Measurements from ENCODE around the gene DAB2IP.

Gene DAB2IP

GRCh38 chr9:121714873-121715272 is 63.4 kb downstream of the DAB2IP start:
- Histone ChIP-seq H2AK5ac (ENCODE audit: low read depth, low read length) (no peak overlapping the region), H3K27me3 (ENCODE audit: control insufficient read depth in 3 of 3, insufficient read depth in 3 of 3, low read depth in 1 of 3, low read length in 3 of 3) (no peaks in the 10 kb centered on the region), H3K4me3 (ENCODE audit: low read length in 2 of 2) (no peak overlapping the region), H2BK15ac (ENCODE audit: low read length) (no peak overlapping the region), H3K4ac (ENCODE audit: low read length) (no peak overlapping the region), H2BK120ac (ENCODE audit: low read depth, low read length) (no peak overlapping the region), H2AFZ (ENCODE audit: low read length) (no peak overlapping the region), H4K91ac (ENCODE audit: low read depth, low read length, poor library complexity) (no peak overlapping the region), H3K4me1 (ENCODE audit: control insufficient read depth in 2 of 2, insufficient read depth in 1 of 2, low read depth in 1 of 2, low read length in 2 of 2) (peaks cover 0 to 20% of the 10 kb centered on the region in 2 donors), H3K18ac (ENCODE audit: low read length) (no peak overlapping the region), H3K9me3 (replicated peaks in 1 of 2; ENCODE audit: control insufficient read depth in 2 of 2, insufficient read depth in 1 of 2, low read depth in 1 of 2, low read length in 2 of 2) (no peaks in the 10 kb centered on the region), H3K79me1 (ENCODE audit: low read depth, low read length) (peaks cover 18% of the 10 kb centered on the region), H2BK5ac (ENCODE audit: low read length) (no peak overlapping the region), H2BK12ac (ENCODE audit: low read length) (no peak overlapping the region), H3K9ac (ENCODE audit: low read depth, low read length, poor library complexity) (no peak overlapping the region), H3K27ac (replicated peaks; ENCODE audit: low read length) (no peak overlapping the region), H3K23ac (ENCODE audit: low read depth, low read length, poor library complexity) (no peak overlapping the region), H3K4me2 (ENCODE audit: insufficient read depth, low read length, poor library complexity, severe bottlenecking) (no peak overlapping the region), H3K14ac (ENCODE audit: low read length) (no peak overlapping the region), H4K8ac (ENCODE audit: low read depth, low read length) (no peak overlapping the region), H3K36me3 (replicated peaks in 1 of 2; ENCODE audit: control insufficient read depth in 2 of 2, insufficient read depth in 2 of 2, low read length in 2 of 2) (peaks cover 7 to 30% of the 10 kb centered on the region in 2 donors)
- WGBS, 2 donors (ENCODE audit: extremely low coverage in 2 of 2, insufficient read length in 2 of 2, insufficient replicate concordance in 1 of 2) = no CpG with 5 or more reads among the region's 5 CpGs
- DNase-seq (ENCODE audit: low spot score) = no peak

GRCh38 chr9:121717141-121717991 is 65.9 kb downstream of the DAB2IP start:
- no peak overlapping the region for H2BK5ac ChIP-seq (ENCODE audit: low read length)
- H3K18ac ChIP-seq (ENCODE audit: low read length) = peak overlapping the region; percentile 66
- H2AK5ac ChIP-seq (ENCODE audit: low read depth, low read length) = peak overlapping the region; percentile 38
- peak overlapping the region; percentile 10 for H3K14ac ChIP-seq (ENCODE audit: low read length)
- H3K4me1 ChIP-seq (ENCODE audit: control insufficient read depth in 2 of 2, insufficient read depth in 1 of 2, low read depth in 1 of 2, low read length in 2 of 2) = peaks cover 17 to 27% of the 10 kb centered on the region in 2 donors
- H3K4me3 ChIP-seq (ENCODE audit: low read length in 2 of 2) = no peak overlapping the region
- H3K23ac ChIP-seq (ENCODE audit: low read depth, low read length, poor library complexity) = no peak overlapping the region
- no peak overlapping the region for H2BK15ac ChIP-seq (ENCODE audit: low read length)
- H3K27ac ChIP-seq (replicated peaks; ENCODE audit: low read length) = peak overlapping the region; percentile 38
- no peak overlapping the region for H3K9ac ChIP-seq (ENCODE audit: low read depth, low read length, poor library complexity)
- H3K36me3 ChIP-seq (replicated peaks in 1 of 2; ENCODE audit: control insufficient read depth in 2 of 2, insufficient read depth in 2 of 2, low read length in 2 of 2) = peaks cover 5 to 19% of the 10 kb centered on the region in 2 donors
- no peak overlapping the region for H2BK12ac ChIP-seq (ENCODE audit: low read length)
- no peak overlapping the region for H2AFZ ChIP-seq (ENCODE audit: low read length)
- peaks cover 13% of the 10 kb centered on the region for H3K79me1 ChIP-seq (ENCODE audit: low read depth, low read length)
- H3K27me3 ChIP-seq (ENCODE audit: control insufficient read depth in 3 of 3, insufficient read depth in 3 of 3, low read depth in 1 of 3, low read length in 3 of 3) = no peaks in the 10 kb centered on the region
- H2BK120ac ChIP-seq (ENCODE audit: low read depth, low read length) = no peak overlapping the region
- DNase-seq (ENCODE audit: low spot score) = no peak
- no peak overlapping the region for H3K4me2 ChIP-seq (ENCODE audit: insufficient read depth, low read length, poor library complexity, severe bottlenecking)
- H3K4ac ChIP-seq (ENCODE audit: low read length) = no peak overlapping the region
- no peak overlapping the region for H4K8ac ChIP-seq (ENCODE audit: low read depth, low read length)
- no peak overlapping the region for H4K91ac ChIP-seq (ENCODE audit: low read depth, low read length, poor library complexity)
- H3K9me3 ChIP-seq (replicated peaks in 1 of 2; ENCODE audit: control insufficient read depth in 2 of 2, insufficient read depth in 1 of 2, low read depth in 1 of 2, low read length in 2 of 2) = no peaks in the 10 kb centered on the region
- WGBS, 2 donors (ENCODE audit: extremely low coverage in 2 of 2, insufficient read length in 2 of 2, insufficient replicate concordance in 1 of 2) = no CpG with 5 or more reads among the region's 19 CpGs

- DNase-seq (ENCODE audit: low spot score) = peak; percentile 48
- Histone ChIP-seq H4K8ac (ENCODE audit: low read depth, low read length) (no peak overlapping the region), H3K27me3 (ENCODE audit: control insufficient read depth in 3 of 3, insufficient read depth in 3 of 3, low read depth in 1 of 3, low read length in 3 of 3) (no peaks in the 10 kb centered on the region), H2BK12ac (ENCODE audit: low read length) (no peak overlapping the region), H3K23ac (ENCODE audit: low read depth, low read length, poor library complexity) (no peak overlapping the region), H3K18ac (ENCODE audit: low read length) (peak overlapping the region; percentile 60), H3K9ac (ENCODE audit: low read depth, low read length, poor library complexity) (peak overlapping the region; percentile 26), H3K36me3 (replicated peaks in 1 of 2; ENCODE audit: control insufficient read depth in 2 of 2, insufficient read depth in 2 of 2, low read length in 2 of 2) (peaks cover 5 to 15% of the 10 kb centered on the region in 2 donors), H4K91ac (ENCODE audit: low read depth, low read length, poor library complexity) (no peak overlapping the region), H3K79me1 (ENCODE audit: low read depth, low read length) (peaks cover 17% of the 10 kb centered on the region), H3K4me2 (ENCODE audit: insufficient read depth, low read length, poor library complexity, severe bottlenecking) (no peak overlapping the region), H2BK120ac (ENCODE audit: low read depth, low read length) (no peak overlapping the region), H2AK5ac (ENCODE audit: low read depth, low read length) (no peak overlapping the region), H2BK5ac (ENCODE audit: low read length) (no peak overlapping the region), H3K27ac (replicated peaks; ENCODE audit: low read length) (no peak overlapping the region), H3K4me3 (ENCODE audit: low read length in 2 of 2) (no peak overlapping the region), H3K14ac (ENCODE audit: low read length) (peak overlapping the region; percentile 10), H3K9me3 (replicated peaks in 1 of 2; ENCODE audit: control insufficient read depth in 2 of 2, insufficient read depth in 1 of 2, low read depth in 1 of 2, low read length in 2 of 2) (no peaks in the 10 kb centered on the region), H2BK15ac (ENCODE audit: low read length) (no peak overlapping the region), H3K4me1 (ENCODE audit: control insufficient read depth in 2 of 2, insufficient read depth in 1 of 2, low read depth in 1 of 2, low read length in 2 of 2) (peaks cover 17 to 27% of the 10 kb centered on the region in 2 donors), H3K4ac (ENCODE audit: low read length) (no peak overlapping the region), H2AFZ (ENCODE audit: low read length) (no peak overlapping the region)
- no CpG with 5 or more reads among the region's 16 CpGs for whole genome bisulfite sequencing, 2 donors (ENCODE audit: extremely low coverage in 2 of 2, insufficient read length in 2 of 2, insufficient replicate concordance in 1 of 2)
Measured at GRCh38 chr9:121718084-121718483, 66.7 kb downstream of the DAB2IP start.

GRCh38 chr9:121718501-121718900 is 67.1 kb downstream of the DAB2IP start:
- Histone ChIP-seq H3K14ac (ENCODE audit: low read length) (no peak overlapping the region), H3K27ac (replicated peaks; ENCODE audit: low read length) (no peak overlapping the region), H3K9me3 (replicated peaks in 1 of 2; ENCODE audit: control insufficient read depth in 2 of 2, insufficient read depth in 1 of 2, low read depth in 1 of 2, low read length in 2 of 2) (no peaks in the 10 kb centered on the region), H3K4me2 (ENCODE audit: insufficient read depth, low read length, poor library complexity, severe bottlenecking) (no peak overlapping the region), H2AK5ac (ENCODE audit: low read depth, low read length) (no peak overlapping the region), H3K27me3 (ENCODE audit: control insufficient read depth in 3 of 3, insufficient read depth in 3 of 3, low read depth in 1 of 3, low read length in 3 of 3) (no peaks in the 10 kb centered on the region), H2AFZ (ENCODE audit: low read length) (no peak overlapping the region), H4K8ac (ENCODE audit: low read depth, low read length) (no peak overlapping the region), H2BK5ac (ENCODE audit: low read length) (no peak overlapping the region), H3K4me3 (ENCODE audit: low read length in 2 of 2) (no peak overlapping the region), H2BK12ac (ENCODE audit: low read length) (no peak overlapping the region), H4K91ac (ENCODE audit: low read depth, low read length, poor library complexity) (no peak overlapping the region), H3K23ac (ENCODE audit: low read depth, low read length, poor library complexity) (no peak overlapping the region), H3K79me1 (ENCODE audit: low read depth, low read length) (peaks cover 17% of the 10 kb centered on the region), H2BK15ac (ENCODE audit: low read length) (no peak overlapping the region), H2BK120ac (ENCODE audit: low read depth, low read length) (no peak overlapping the region), H3K36me3 (replicated peaks in 1 of 2; ENCODE audit: control insufficient read depth in 2 of 2, insufficient read depth in 2 of 2, low read length in 2 of 2) (peaks cover 4 to 15% of the 10 kb centered on the region in 2 donors), H3K4me1 (ENCODE audit: control insufficient read depth in 2 of 2, insufficient read depth in 1 of 2, low read depth in 1 of 2, low read length in 2 of 2) (peaks cover 17 to 27% of the 10 kb centered on the region in 2 donors), H3K4ac (ENCODE audit: low read length) (no peak overlapping the region), H3K9ac (ENCODE audit: low read depth, low read length, poor library complexity) (no peak overlapping the region), H3K18ac (ENCODE audit: low read length) (no peak overlapping the region)
- no peak for DNase-seq (ENCODE audit: low spot score)
- WGBS, 2 donors (ENCODE audit: extremely low coverage in 2 of 2, insufficient read length in 2 of 2, insufficient replicate concordance in 1 of 2) = no CpG with 5 or more reads among the region's 6 CpGs
